Measurements from ENCODE around the gene KIAA1671. TPM values are rescaled to one million over a fixed set of nuclear protein-coding genes. Genes with fewer than 3 reads are reported as not detected.
"Not testable (repeated sequence)": the region's sequence is repeated elsewhere in the genome, so short reads cannot be mapped to it uniquely, and the experiment has no call there.

Gene KIAA1671
- polyA plus RNA-seq, 3 donors = 23.2 to 27.4 (median 25.9) TPM

DNA sequence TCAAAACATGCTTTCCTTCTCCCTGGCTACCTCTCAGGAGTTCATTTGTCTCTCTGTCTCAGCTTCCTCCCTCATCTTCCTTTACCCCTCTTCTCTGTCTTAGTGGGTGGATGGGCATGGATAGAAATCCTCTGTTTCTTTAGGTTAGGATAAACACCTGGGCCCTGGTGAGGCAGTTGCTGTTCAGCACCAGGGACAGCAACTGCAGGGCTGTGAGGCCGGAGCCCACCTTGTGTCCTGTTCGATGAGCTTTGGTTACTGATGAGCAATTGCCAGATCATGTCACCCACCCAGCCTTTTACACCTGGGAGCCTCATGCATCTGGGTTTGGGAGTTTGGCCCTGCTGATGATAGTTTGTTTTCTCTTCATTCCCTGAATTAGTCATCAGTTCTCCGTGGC, 241.0 kb downstream of the KIAA1671 start:
- DNase-seq = peak; percentile 38

DNA sequence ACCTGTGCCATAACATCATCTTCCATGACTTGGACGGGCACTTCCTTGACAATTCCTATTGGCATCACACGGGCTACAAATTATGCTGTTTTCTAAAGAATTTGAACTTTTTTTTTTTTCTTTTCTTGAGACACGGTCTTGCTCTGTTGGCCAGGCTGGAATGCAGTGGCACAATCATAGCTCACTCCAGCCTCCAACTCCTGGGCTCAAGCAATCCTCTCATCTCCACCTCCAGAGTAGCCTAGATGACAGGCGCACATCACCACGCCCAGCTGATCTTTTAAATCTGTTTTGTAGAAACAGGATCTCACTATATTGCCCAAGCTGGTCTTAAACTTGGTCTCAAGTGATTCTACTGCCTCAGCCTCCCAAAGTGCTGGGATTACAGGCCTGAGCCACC, 243.8 kb downstream of the KIAA1671 start:
- no peak for DNase-seq

DNA sequence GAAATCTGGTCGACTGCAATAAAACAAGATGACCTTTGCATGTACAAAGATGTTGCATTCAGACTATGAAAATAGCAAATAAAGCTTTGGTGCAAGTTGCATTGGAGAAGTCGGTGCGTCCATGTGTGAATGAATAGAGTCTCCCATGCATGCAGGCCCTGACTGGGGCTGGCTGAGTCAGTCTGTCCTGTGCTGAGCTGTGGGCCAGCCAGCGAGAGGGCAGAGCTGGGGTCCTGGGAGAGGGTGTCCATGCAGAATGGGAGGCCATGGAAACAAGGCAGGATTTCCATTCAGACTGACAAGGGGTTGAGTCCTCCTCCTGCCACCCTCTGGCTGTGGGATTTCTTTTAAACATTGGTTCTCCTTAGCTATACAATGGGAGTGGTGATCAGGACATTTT, 244.8 kb downstream of the KIAA1671 start:
- DNase-seq = no peak

DNA sequence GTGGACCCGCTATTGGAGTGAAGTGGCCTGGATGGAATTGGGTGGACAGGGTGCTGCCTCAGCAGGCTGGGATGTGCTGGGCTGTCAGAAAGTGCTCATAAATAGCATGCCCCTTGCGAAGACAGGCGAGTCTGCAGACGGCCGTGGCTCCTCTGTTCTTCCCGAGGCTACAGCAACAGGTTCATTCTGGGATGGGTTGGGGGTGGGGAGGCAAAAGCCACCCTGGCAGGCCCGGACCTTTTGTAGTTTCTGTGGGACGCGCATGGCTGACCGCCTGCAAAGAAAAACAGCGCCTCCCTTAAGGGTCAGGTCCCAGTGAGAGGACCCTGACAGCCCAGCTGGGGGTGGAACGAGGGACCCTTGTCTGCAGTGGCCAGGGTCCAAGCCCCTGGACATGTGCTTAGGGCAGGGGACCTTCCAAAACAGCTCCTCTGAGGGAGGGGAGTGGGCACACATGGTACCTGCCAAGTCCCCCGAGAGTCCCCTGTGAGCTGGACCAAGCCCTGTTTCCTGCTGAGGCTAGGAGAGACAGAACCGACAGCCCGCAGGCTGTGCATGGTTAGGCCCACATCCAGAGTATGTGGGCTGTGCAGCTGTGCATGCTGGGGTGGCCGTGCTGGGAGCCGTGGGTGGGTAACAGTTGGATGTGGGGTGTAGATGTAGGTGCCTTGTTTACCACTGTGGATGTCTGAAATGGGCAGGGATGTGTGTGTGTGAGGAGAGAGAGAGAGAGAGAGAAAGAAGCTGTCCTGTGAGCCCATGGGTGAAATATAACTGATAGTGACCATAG, 247.4 kb downstream of the KIAA1671 start, which contains the start of gene CRYBB3:
TSS of gene CRYBB3 (plus strand) at position 128 of the 790 bp plus-strand sequence. CDS start 1,539 bp downstream, outside the sequence.
- DNase-seq = peak; percentile 59

DNA sequence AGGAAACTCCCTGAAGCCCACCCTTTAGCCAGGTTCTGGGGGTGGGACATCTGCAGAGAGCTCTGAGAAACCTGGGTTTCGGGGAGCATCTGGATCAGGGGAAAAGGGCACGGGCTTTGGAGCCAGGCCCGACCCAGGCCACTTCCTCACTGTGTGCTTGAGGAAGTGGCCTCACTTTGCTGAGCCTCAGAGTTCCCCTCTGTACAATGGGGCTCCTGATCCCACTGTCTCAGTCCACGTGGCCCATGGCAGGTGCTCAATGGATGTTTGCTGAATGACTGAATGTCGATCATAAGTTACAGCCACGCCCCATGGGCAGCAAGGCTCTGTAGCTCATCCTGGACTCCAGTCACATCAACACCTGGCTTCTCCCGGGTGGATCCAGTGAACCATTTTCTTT, 248.5 kb downstream of the KIAA1671 start:
- no peak for DNase-seq

DNA sequence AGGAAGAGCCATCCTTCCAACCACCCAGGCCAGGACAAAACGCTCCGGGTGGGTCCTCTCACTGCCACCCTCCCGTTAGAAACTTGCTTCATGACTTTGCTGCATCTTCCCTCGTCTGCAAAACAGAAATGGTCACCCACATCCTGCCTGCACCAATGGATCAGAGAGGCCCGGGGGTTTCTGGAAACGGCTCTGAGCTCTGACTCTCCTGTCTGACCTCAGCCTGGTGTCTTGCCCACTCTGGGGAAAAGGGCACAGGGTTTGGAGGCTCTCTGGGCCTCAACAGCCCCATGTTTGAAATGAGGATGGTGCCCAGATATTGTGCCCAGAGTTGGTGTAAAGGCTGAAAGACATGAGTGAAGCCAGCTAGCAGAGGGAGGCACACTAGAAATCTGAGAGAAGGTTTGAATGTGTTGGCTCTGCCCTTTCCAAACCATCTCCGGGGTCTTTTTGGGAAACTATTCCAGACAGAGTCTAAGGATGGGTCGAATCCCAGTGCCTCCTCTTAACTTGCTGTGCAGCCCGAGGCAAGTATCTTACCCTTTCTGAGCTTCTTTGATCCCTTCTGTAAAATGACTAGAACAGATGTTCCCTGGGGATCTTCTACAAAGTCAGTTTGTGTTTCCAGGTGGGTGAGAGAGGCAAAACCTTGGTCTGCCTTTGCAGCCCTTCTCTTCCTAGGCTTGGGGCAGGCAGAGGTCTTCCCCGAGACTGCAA, 249.2 kb downstream of the KIAA1671 start:
- DNase-seq = no peak

DNA sequence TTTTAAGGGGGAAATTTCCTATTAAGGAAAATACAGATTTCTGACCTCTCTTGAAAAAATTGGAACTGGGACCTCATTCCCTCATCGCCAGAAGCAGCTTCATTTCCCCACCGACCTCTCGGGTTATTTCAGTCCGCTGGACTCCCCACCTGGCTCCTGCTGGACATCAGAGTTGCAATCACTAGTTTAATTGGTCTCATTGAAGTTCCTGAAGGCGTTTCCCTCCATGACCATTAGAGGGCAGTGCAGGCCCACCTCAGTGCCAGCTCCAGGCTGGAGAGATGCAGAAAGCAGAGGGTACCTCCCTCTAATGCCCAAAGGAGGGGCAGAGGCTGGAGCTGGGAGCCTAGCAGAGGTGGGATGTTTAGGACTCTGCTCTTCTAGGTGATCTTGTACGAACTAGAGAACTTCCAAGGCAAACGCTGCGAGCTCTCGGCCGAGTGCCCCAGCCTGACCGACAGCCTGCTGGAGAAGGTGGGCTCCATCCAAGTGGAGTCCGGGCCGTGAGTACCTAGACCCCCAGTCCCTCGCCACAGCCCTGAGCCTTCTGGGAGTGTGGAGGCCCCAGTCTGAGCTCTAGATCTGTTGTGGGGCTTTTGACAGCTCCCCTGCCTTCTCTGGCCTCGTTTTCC, 249.9 kb downstream of the KIAA1671 start:
- DNase-seq = peak; percentile 52

DNA sequence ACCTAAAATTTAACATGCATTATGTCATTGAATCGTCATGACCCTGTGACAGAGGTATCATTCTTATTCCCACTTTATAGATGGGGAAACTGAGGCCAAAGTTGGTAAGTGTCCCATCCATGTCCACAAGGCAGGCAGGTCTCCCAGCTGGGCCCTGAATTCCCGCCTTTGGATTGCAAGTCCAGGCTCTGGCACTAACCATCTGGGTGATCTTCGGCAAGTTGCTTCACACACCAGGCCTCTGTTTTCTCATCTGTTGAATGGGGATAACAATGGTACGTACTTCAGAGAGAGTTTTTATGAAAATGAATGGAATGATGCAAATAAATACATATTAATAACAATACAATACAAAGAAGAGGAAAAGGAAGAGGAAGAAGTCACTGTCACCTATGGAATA, 250.6 kb downstream of the KIAA1671 start:
- DNase-seq = no peak

DNA sequence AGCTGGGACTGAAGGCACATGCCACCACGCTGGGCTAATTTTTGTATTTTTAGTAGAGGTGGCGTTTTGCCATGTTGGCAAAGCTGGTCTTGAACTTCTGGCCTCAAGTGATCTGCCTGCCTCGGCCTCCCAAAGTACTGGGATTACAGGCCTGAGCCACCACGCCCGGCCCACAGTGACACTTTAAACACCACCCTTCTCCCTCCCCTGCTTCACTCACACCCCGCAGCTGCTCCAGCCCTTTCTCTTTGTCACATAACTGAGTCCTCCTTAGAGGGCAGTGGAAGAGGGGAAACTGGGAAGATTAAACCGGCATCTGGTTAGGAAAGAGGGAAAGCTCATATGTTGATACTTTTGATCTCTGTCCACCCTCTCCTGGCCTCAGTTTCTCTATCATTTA, 252.0 kb downstream of the KIAA1671 start:
- DNase-seq = not testable (repeated sequence)

DNA sequence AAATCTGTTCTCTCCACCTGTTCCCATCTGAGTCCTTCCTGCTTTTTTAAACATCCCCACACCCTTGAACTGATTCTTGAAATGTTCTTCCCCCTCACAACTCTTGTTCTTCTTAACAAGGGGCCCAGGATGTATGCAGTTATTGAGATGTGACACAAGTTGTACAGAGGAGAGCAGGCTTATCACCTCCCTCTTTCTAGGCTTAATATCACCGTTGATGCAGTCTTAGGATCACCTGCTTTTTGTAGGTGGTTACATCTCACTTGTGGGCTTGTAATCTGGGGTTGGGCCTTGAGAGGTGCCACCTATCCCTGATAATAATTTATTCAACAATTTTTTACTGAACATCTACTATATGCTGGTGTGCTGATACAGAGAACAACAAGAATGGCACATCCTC, 253.3 kb downstream of the KIAA1671 start:
- DNase-seq = no peak

DNA sequence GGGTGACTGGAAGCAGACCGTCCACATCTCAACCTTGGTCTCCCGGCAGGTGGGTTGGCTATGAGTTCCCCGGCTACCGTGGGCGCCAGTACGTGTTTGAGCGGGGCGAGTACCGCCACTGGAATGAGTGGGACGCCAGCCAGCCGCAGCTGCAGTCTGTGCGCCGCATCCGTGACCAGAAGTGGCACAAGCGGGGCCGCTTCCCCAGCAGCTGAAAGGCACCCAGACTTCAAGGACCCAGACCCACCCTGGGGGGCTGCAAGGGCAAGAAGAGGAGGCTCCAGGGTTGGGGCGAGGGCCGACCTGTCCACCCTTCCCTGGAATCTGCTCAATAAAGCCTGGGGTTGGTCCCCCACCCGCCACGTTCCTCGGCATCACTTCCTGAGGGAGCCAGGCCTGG, 254.5 kb downstream of the KIAA1671 start:
- no peak for DNase-seq

DNA sequence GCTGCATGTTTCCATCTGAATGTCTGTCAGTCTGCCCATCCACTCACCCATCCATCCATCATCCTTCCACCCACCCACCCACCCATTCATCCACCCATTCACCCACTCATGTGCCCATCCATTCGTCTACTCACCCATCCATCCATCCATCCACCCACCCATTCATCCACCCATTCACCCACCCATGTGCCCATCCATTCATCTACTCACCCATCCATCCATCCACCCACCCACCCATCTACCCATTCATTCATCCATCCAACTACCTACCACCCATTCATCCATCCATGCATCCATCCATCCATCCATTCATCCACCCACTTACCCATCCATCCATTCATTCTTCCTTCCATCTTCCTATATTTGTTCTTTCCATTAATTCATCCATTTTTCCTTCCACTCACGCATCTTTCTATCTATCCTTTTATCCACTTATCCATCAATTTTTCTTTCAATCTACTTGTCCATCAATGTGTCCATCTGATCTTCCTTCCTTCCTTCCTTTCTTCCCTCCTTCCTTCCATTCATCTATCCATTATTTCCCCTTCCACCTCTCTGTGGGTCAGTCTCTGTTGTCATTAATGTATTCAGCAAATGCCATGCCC, 255.1 kb downstream of the KIAA1671 start:
- DNase-seq = no peak

DNA sequence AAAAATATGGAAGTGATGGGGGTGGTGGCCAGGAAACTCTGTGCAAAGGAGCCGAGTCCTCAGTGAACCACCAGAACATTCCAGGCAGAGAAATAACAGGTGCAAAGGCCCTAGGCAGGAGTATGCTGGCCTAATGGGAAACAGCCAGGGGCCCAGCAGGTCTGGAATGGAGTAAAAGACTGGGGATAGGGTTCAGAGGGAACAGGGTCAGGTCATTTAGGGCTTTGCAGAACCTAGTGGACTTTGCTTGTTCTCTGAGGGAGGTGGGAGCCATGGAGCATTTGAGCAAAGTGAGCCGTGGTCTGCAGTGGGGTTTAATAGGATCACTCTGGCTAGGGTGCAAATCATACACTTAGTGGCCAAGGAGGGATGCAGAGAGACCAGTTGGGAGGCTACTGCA, 255.8 kb downstream of the KIAA1671 start:
- no peak for DNase-seq

DNA sequence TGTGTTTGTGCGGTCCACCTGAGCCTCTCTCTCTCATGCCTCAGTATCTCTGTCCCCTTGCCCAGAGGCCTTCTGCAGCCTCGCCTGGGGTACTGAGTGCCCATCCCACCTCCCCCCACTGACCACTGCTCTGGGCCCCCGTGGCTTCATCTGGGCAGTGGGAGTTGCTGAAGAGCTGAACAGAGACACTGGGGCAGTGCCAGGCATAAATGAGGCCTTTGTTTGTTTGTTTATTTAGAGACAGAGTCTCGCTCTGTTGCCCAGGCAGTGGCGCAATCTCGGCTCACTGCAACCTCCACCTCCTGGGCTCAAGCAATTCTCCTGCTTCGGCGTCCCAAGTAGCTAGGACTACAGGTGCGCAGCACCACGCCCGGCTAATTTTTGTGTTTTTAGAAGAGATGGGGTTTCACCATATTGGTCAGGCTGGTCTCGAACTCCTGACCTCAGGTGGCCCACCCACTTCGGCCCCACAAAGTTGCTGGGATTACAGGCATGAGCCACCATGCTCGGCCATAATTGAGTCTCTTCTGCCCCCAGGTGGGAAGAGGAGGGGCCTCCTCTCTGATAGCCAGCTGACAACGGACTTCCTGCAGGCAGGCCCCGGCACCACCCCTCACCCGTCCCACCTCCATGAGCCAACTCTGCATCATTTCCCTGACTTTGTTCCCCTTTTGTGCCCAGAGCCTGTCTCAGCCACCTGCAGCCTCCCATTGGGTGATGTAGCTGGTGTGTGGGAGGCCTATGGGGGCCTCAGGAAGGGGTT, 256.4 kb downstream of the KIAA1671 start:
- DNase-seq = no peak

DNA sequence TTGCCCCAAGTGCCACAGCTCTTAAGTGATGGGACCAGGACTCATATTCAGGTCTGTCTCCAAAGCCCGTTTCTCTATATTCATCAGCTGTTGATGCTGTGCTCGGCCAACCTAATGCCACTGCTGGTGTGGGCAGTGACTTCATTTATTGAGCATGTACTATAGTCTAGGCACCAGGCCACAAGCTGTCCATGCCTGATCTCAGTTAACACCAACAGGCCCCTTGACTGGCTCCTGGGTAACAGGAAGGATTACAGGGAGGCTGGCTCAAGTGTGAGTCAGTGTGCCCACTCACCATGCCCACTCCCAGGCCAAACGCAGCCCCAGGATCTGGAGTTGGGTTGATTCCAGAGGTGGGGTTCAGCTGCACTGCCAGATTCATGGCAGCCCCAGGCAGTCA, 258.3 kb downstream of the KIAA1671 start:
- no peak for DNase-seq

DNA sequence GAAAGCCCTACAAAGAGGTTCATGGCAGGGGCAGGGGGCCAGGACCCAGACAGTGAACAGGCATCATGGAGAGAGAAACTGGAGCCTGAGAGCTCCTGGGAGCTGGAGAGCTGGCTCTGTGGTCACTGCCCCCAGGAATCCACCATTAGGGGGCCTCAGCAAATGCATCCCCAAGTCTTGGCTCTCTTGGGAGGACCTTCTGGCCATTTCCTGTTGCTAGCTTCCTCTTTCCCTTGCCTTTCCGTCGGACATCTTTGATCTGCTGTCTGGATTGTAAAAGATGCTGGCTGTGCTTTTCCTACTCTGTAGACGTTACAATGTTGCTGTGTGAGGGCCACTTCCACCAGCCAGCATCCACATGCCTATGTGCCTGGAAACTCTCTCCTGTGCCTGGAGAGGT, 259.8 kb downstream of the KIAA1671 start:
- no peak for DNase-seq

DNA sequence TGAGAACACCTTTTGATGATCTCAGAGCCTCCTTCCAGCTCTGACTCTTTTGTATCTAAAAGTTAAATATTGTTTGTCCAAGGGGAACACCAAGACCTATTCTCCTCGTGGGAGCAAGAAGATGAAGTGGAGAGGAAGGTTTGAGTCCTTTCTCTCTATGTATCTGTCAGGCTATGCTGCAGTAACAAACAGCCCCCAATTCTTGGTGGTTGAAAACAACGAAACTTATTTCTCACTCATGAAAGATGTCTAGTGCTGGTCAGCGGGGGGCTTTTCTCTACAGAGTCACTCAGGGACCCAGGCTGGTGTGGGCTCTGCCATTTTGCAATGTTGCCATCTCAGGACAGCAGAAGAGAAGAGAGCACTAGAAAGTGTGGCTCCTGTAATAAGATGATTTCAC, 260.7 kb downstream of the KIAA1671 start:
- no peak for DNase-seq

DNA sequence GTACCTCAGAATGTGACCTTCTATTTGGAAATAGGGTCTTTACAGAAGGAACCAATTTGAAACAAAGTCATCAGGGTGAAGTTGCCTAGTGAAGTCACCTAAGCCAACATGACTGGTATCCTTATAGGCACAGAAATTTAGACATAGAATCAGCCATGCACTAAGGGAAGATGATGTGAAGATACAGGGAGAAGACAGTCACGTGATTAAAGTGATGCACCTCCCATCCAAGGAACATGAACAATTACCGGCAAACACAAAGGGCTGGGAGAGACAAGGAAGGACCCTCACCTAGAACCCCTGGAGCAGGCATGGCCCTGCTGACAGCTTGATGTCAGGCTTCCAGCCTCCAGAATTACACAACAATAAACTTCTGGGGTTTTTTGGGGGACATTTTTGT, 263.7 kb downstream of the KIAA1671 start:
- no peak for DNase-seq

DNA sequence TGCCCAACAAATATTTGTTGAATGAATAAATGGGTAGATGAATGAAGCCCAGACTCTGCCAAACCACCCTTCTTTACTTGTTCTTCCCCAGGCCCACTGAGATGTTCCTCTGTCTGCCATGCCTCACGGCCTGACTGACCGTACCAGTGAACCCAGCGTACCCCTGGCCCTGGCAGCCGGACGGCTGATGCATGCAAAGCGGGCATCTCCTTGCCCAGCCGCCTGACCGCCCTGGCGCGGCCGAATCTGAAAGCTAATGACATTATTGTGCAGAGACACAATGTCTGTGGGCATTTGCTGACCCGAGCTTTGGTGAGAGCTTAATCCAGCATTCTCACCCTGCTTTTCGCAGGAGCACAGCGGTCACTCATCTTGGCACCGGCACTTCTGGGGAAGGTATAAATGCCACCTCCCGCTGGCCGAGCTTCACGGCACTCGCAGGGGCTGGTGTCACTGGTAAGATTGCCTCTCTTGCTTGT, 266.7 kb downstream of the KIAA1671 start, which contains the start of gene CRYBB2:
TSS of gene CRYBB2 (plus strand) at position 429 of the 479 bp plus-strand sequence. CDS start 1,791 bp downstream, outside the sequence.
- no peak for DNase-seq

DNA sequence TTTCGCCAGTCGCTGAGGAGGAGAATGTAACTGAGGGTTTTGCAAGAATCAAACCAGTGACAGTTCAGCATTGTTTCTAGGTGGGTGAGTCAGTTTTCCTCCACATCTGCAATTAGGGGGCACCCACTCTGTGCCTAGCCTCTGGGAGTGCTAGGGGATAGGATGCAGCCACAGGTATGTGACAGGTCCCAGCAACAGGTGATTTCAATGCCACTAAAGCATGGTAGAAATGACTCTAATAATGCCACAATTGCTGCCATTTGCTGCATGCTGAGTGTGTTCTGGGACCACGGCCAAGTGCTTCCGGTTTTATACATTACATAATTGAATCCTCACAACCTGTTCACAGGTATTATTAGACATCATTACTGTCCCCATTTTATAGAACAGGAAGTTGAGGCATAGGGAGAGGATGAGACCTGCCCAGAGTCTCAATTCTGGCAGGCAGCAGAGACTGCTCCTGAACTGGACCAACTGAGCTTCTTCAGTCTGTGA, 267.5 kb downstream of the KIAA1671 start:
- DNase-seq = no peak

DNA sequence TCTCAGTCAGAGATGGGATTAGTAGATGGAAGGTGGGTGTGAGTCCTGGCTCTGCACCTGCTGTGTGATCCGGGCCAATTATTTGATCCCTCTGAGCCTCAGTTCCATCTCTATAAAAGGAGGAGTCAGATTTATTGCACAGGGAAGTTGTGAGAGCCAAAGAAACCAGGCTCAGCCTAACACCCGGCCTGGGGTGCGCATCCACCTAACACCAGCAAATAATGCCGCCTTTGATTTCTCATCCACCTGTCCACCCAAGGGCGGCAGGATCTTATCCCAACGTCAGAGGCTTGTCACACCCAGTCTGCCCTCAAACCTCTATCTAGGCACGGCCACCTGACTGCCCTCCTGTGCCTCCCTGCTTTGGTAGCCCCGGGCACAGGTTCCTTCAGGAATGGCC, 269.3 kb downstream of the KIAA1671 start:
- no peak for DNase-seq

All from renal pelvis (tissue), 4 donors.